ENCODE measurements around the gene VAT1L.

- TF ChIP-seq TAF1 (conservative IDR thresholded peaks at IDR 0.05) (no peak), CTCF (IDR thresholded peaks at IDR 0.05; ENCODE audit: low read depth, low read length, missing input control) (no peak), JUND (IDR thresholded peaks at IDR 0.05) (no peak), EGR1 (IDR thresholded peaks at IDR 0.05; ENCODE audit: low read depth in 2 of 2) (no peak), MAX (IDR thresholded peaks at IDR 0.05) (no peak), ZBTB33 (IDR thresholded peaks at IDR 0.05) (no peak)
Measured at GRCh38 chr16:77801817-77802216, 13.5 kb downstream of the VAT1L start.
